Spleen (tissue), 11 donors: ENCODE results near the gene TECTB. TPM values are rescaled to one million over a fixed set of nuclear protein-coding genes. Genes with fewer than 3 reads are reported as not detected.
"Not testable (repeated sequence)": the region's sequence is repeated elsewhere in the genome, so short reads cannot be mapped to it uniquely, and the experiment has no call there.

Experiments
- DNase-seq: peaks from one replicate; pipeline ENCODE4 v3.0.0-alpha.2; 2020
- H3K27ac ChIP-seq, 8 donors: fragments of 200-600 bp; sonication (generic) in 7 of 8; 1 replicate in 4 of 8; 2 replicates in 4 of 8; pipeline versions ENCODE4 v1.5.0 to v1.8.0; 2016 to 2021; ENCODE audit warnings: inconsistent platforms in 4 of 8, mild to moderate bottlenecking in 4 of 8, moderate library complexity in 1 of 8
- H3K27me3 ChIP-seq, 7 donors: fragments of 200-600 bp; sonication (generic) in 6 of 7; replicated peaks in 1 of 7; 1 replicate in 4 of 7; 2 replicates in 3 of 7; pipeline versions ENCODE4 v1.5.0 to v1.8.0; 2016 to 2021; ENCODE audit warnings: inconsistent platforms in 3 of 7, mild to moderate bottlenecking in 1 of 7
- H3K36me3 ChIP-seq, 6 donors: fragments of 200-600 bp; sonication (generic) in 5 of 6; 1 replicate in 4 of 6; 2 replicates in 2 of 6; pipeline versions ENCODE4 v1.5.0 to v1.8.0; 2016 to 2021; ENCODE audit warnings: inconsistent platforms in 2 of 6
- H3K4me1 ChIP-seq, 6 donors: fragments of 200-600 bp; sonication (generic) in 5 of 6; 1 replicate in 3 of 6; 2 replicates in 3 of 6; pipeline versions ENCODE4 v1.5.0 to v1.8.0; 2016 to 2021; ENCODE audit warnings: inconsistent platforms in 3 of 6
- H3K4me3 ChIP-seq, 8 donors: fragments of 200-600 bp; sonication (generic) in 7 of 8; 1 replicate in 4 of 8; 2 replicates in 4 of 8; pipeline versions ENCODE4 v1.5.0 to v1.8.0; 2016 to 2021; ENCODE audit warnings: inconsistent platforms in 4 of 8, mild to moderate bottlenecking in 4 of 8, moderate library complexity in 2 of 8
- H3K9me3 ChIP-seq, 8 donors: fragments of 200-600 bp; sonication (generic) in 7 of 8; 1 replicate in 4 of 8; 2 replicates in 4 of 8; pipeline versions ENCODE4 v1.5.0 to v1.8.0; 2016 to 2021; ENCODE audit warnings: inconsistent platforms in 4 of 8
- POLR2A ChIP-seq, 3 donors: fragments of 450-650 bp; IDR thresholded peaks; one replicate each; pipeline ENCODE4 v1.5.1; 2017; ENCODE audit warnings: antibody characterized with exemption in 3 of 3, mild to moderate bottlenecking in 1 of 3
- POLR2AphosphoS5 ChIP-seq, 3 donors: sonication (generic); formaldehyde crosslinking; IDR thresholded peaks; one replicate each; pipeline ENCODE4 v1.5.1; 2017; ENCODE audit warnings: antibody characterized with exemption in 3 of 3
- WGBS, 5 donors: extraction: QIAGEN DNeasy Blood & Tissue Kit in 3 of 5; methylation state at CpG; one replicate each; pipeline versions ENCODE4 v1.1.5 to v1.1.7; 2013 to 2018; 5-methylcytosine and 5-hydroxymethylcytosine counted together
- intact Hi-C: fragments of 100-400 bp; cut with DNase I; formaldehyde crosslinking; loops from one replicate; pipeline ENCODE4 v1.15.0; 2023; ENCODE audit warnings: low total_unique reads
- polyA plus RNA-seq, 3 donors: library from polyadenylated mRNA; stranded (reverse); fragments of 200-250 nt; gene quantifications; one replicate each; pipeline ENCODE4 v1.2.1, GENCODE V29; 2013
- total RNA-seq, 7 donors: library from RNA; depleted of rRNA in 3 of 7; stranded (reverse); fragments of >200 nt in 3 of 7; fragmentation: NEBNext Ultra II Directional in 4 of 7; extraction: Animal tissue kit (Norgen Biotek cat#: 25700) in 4 of 7; gene quantifications; one replicate each; pipeline versions ENCODE4 v1.1.0 to v1.2.1, GENCODE V29; 2016 to 2021
- TF ChIP-seq, protein P1 (sequence below), 11 experiments: fragments of 200-600 bp in 7 of 11; fragments of 450-650 bp in 4 of 11; sonication (generic) in 4 of 11; IDR thresholded peaks in 8 of 11; conservative IDR thresholded peaks in 3 of 11; 1 replicate in 7 of 11; 2 replicates in 4 of 11; pipeline versions ENCODE4 v1.4.0 to v1.8.0; 2016 to 2021; ENCODE audit warnings: antibody characterized with exemption in 11 of 11, inconsistent platforms in 4 of 11, mild to moderate bottlenecking in 1 of 11
- donor health status: healthy with polysubstance abuse.
- donor health status: DM: no; HTN: no; CAD: no; lungs with moderate emphysema.
- donor health status: DM: no; HTN: no; CAD: no.
- donor health status: Bipolar disorder and iron deficiency.
- donor health status: healthy.
- donor health status: DM: no; HTN: no; CAD: no.
- donor health status: DM: yes; HTN: yes; CAD: no.

TECTB gene
- total and polyA plus RNA-seq, 10 donors = not detected

DNA sequence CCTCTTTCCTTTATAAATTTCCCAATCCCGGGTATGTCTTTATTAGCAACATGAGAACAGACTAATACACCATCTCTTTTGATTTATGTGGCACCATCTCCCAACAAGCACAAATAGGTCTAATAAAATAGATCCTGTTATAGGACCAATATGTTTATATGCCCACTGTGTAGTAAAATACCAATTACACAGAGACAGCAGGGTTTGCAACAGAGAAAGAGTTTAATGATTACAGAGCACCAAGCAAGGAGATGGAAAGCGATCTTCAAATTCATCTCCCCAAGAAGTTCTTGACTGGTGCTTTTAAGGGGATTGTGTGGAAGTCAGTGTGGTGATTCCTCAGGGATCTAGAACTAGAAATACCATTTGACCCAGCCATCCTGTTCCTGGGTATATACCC lies 33.5 kb upstream of the TECTB start:
- Histone ChIP-seq H3K9me3 (peaks cover 0 to 32% (median 19%) of the 10 kb centered on the region in 8 donors), H3K4me3 (no peak overlapping the region), H3K36me3 (no peaks in the 10 kb centered on the region), H3K27ac (no peak overlapping the region), H3K27me3 (no peaks in the 10 kb centered on the region), H3K4me1 (no peaks in the 10 kb centered on the region)
- TF ChIP-seq, protein P1, sequence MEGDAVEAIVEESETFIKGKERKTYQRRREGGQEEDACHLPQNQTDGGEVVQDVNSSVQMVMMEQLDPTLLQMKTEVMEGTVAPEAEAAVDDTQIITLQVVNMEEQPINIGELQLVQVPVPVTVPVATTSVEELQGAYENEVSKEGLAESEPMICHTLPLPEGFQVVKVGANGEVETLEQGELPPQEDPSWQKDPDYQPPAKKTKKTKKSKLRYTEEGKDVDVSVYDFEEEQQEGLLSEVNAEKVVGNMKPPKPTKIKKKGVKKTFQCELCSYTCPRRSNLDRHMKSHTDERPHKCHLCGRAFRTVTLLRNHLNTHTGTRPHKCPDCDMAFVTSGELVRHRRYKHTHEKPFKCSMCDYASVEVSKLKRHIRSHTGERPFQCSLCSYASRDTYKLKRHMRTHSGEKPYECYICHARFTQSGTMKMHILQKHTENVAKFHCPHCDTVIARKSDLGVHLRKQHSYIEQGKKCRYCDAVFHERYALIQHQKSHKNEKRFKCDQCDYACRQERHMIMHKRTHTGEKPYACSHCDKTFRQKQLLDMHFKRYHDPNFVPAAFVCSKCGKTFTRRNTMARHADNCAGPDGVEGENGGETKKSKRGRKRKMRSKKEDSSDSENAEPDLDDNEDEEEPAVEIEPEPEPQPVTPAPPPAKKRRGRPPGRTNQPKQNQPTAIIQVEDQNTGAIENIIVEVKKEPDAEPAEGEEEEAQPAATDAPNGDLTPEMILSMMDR (IDR thresholded peaks at IDR 0.05 in 8 of 11, conservative IDR thresholded peaks at IDR 0.05 in 3 of 11) = no peak
- TF ChIP-seq POLR2AphosphoS5 (IDR thresholded peaks at IDR 0.05) (no peak), POLR2A (IDR thresholded peaks at IDR 0.05) (no peak)
- intact Hi-C loops = no loop called here
- WGBS, 5 donors = 87 to 99% (median 95%) methylated on average over 2 of the region's 2 CpGs
- no peak for DNase-seq

GRCh38 chr10:112250555-112250954 lies 32.6 kb upstream of the TECTB start:
- Histone ChIP-seq H3K27ac (no peak overlapping the region), H3K36me3 (no peaks in the 10 kb centered on the region), H3K9me3 (peaks cover 0 to 32% (median 19%) of the 10 kb centered on the region in 8 donors), H3K27me3 (no peaks in the 10 kb centered on the region), H3K4me3 (no peak overlapping the region), H3K4me1 (no peaks in the 10 kb centered on the region)
- intact Hi-C loops = no loop called here
- 47 to 98% (median 70%) methylated on average over 2 of the region's 2 CpGs for WGBS, 5 donors
- no peak for DNase-seq
- TF ChIP-seq POLR2AphosphoS5 (IDR thresholded peaks at IDR 0.05) (no peak), POLR2A (IDR thresholded peaks at IDR 0.05) (no peak)
- TF ChIP-seq, protein P1 (IDR thresholded peaks at IDR 0.05 in 8 of 11, conservative IDR thresholded peaks at IDR 0.05 in 3 of 11) = no peak

GRCh38 chr10:112251238-112251637 lies 32.0 kb upstream of the TECTB start:
- intact Hi-C loops, H3K4me3 ChIP-seq: not testable (repeated sequence)

DNA sequence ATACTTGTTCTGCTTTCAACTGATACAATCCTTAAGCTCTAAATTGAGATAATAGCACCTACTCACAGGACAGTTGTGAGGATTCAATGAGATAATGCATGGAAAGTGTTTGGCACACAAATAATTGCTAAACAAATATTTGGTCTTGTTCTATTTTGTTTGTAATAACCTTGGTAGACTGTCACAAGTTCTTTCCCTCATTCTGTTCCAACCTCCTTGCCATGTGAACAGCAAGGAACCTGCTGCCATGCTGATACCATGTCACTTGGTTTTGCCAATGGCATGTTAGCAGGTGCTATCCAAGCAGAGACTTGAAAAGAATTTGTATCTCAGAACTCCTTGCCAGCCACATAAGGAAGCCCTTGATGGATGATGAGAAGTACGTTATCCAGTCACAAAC lies 24.8 kb upstream of the TECTB start:
- Histone ChIP-seq H3K4me3 (no peak overlapping the region), H3K9me3 (no peaks in the 10 kb centered on the region), H3K27me3 (no peaks in the 10 kb centered on the region), H3K27ac (no peak overlapping the region), H3K4me1 (peaks cover 0 to 2% (median 0%) of the 10 kb centered on the region in 6 donors), H3K36me3 (no peaks in the 10 kb centered on the region)
- no peak for DNase-seq
- TF ChIP-seq, protein P1 (IDR thresholded peaks at IDR 0.05 in 8 of 11, conservative IDR thresholded peaks at IDR 0.05 in 3 of 11) = no peak
- no peak for TF ChIP-seq POLR2A (IDR thresholded peaks at IDR 0.05)
- no peak for TF ChIP-seq POLR2AphosphoS5 (IDR thresholded peaks at IDR 0.05)
- 36 to 71% (median 65%) methylated on average over 1 of the region's 1 CpG for WGBS, 5 donors
- intact Hi-C loops = no loop called here

More at GRCh38 chr10:112251238-112251637, 32.0 kb upstream of the TECTB start:
- not testable (repeated sequence) for DNase-seq, H3K27ac ChIP-seq, H3K36me3 ChIP-seq, H3K4me1 ChIP-seq, H3K27me3 ChIP-seq
- 75 to 88% (median 84%) methylated on average over 3 to 9 of the region's 9 CpGs for WGBS, 5 donors
- peaks cover 0 to 32% (median 19%) of the 10 kb centered on the region in 8 donors for H3K9me3 ChIP-seq

GRCh38 chr10:112259688-112260087 lies 23.5 kb upstream of the TECTB start:
- Histone ChIP-seq H3K27ac (no peak overlapping the region), H3K9me3 (no peaks in the 10 kb centered on the region), H3K36me3 (no peaks in the 10 kb centered on the region), H3K4me3 (no peak overlapping the region), H3K4me1 (peaks cover 0 to 2% (median 0%) of the 10 kb centered on the region in 6 donors), H3K27me3 (no peaks in the 10 kb centered on the region)
- TF ChIP-seq, protein P1 (IDR thresholded peaks at IDR 0.05 in 8 of 11, conservative IDR thresholded peaks at IDR 0.05 in 3 of 11) = no peak
- no peak for TF ChIP-seq POLR2AphosphoS5 (IDR thresholded peaks at IDR 0.05)
- no peak for TF ChIP-seq POLR2A (IDR thresholded peaks at IDR 0.05)
- intact Hi-C loops = no loop called here
- DNase-seq = no peak
